ENCODE results near the gene POLE. TPM values are rescaled to one million over a fixed set of nuclear protein-coding genes. Genes with fewer than 3 reads are reported as not detected.
"Not testable (repeated sequence)": the region's sequence is repeated elsewhere in the genome, so short reads cannot be mapped to it uniquely, and the experiment has no call there.

Gene POLE
- total RNA-seq, 1 donor from 2014 or later: 154 TPM

DNA sequence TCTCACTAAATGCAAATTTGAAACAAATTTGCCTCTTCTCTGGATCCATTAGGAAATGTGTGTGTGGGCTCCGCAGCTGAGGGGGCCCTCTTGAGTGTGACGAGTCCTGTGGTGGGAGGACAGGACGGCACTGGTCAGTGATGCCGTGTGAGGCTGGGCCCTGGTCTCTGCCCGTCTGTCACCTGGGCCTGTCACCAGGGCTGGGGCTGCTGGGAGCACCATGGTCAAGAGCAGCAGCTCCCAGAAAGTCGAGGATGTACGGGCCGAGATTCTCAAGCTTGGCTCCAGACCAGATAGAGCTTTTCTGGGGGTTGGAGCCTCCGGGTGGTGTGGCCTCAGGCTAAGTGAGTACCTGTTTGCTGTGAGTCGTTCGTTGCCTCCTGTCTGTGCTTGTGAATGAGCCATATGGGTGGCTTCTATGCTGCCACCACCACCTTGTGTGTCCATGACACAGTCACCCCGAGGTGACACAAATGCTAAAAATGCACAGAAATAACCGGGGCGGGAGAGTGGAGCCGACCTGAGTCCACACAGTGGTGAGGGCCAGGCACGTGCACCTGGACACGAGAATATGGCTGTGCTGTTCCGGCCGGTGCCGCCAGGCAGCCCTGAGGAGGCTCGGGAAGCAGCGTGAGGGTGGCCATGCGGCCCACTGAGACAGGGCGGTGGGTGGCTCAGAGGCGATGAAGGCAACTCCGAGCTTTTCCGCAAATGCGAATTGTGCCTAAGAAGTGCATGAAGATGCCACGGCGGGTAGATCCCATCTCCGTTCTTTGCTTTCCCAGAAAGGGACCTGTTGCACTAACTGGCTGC lies 32.2 kb upstream of the POLE start:
- intact Hi-C loops (cut with micrococcal nuclease): no loop called here

DNA sequence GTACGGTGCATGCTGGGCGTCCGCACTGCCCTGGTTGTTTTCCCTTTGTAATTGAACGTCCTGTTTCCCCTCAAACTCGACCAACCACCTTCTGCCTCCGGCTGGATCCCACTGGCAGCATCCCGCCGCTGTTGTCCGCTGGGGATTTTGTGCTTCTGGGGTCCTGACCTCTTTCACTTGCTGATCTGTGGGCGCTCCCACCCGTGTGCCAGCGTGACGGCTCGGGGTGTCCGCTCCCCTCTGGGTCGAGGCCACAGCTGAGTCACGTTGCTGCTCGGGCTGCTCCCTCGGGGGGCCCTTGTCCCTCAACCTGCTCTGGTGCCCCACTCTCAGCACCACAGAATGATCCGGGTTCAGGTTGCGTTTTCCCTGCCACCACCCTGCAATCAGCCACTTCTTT lies 31.5 kb upstream of the POLE start:
- intact Hi-C loops (cut with micrococcal nuclease): no loop called here

DNA sequence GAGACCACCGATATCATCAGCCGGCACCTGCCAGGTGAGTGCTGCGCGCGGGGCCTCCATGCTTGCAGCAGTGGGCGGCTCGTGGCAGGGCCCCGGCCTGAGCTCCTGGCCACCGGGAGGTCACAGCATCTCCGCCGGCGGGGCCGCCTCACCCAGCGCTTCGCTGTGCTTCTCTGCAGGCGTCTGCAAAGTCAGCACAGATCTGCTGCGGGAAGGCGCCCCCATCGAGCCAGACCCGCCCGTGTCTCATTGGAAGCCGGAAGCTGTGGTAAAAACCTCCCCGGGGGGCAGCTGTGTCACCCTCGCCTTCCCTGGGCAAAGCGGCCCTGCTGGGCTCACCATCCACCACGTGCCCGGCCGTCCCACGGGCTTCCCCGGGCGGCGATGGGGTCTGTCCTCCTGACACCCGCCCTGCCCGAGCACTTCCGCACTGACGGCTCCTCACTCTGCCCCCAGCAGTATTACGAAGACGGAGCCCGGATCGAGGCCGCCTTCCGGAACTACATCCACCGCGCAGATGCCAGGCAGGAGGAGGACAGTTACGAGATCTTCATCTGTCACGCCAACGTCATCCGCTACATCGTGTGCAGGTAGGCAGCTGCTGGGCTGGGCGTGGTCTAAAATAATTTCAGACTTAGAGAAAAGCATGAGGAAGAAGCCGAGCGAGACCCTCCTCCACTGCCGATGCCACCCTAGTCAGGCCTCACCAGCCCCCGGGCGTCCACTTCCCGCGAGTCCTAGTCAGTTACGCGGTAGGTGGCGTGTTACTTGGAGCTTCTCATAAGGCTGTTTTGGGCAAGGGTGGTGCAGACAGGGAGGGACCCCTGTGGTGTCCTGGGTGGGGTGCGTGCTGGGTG lies 30.6 kb upstream of the POLE start:
- intact Hi-C loops (cut with micrococcal nuclease): no loop called here

GRCh38 chr12:132717011-132717410 lies 29.9 kb upstream of the POLE start:
- intact Hi-C loops (cut with micrococcal nuclease): no loop called here

DNA sequence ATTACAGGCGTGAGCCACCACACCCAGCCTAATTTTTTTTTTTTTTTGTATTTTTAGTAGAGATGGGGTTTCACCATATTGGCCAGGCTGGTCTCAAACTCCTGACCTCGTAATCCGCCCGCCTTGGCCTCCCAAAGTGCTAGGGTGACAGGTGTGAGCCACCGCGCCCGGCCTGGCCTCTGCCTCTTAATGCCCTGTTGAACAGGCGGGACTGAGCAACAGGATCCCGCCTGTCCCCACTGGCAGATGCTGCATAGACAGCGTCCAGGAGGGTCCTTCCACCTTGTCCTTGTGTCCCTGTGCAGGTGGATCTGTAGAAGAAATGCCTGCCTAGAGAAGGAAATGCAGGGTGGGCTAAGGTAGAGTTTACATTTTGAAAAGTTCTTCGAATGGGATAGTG lies 29.2 kb upstream of the POLE start:
- intact Hi-C loops (cut with micrococcal nuclease): no loop called here

DNA sequence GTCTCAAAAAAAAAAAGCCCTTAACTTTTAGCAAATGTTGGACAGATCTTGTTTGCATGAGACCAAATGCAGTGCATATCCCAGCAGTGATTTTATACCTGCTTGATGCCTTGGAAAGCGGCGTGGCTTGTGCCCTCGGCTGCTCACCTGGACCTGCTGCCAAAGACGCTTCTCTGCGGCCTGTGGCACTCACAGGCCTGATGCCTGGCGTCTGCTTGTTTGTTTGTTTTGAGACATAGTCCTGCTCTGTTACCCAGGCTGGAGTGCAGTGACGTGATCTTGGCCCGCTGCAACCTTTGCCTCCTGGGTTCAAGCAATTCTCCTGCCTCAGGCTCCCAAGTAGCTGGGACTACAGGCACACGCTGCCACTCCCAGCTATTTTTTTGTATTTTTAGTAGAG lies 28.7 kb upstream of the POLE start:
- intact Hi-C loops (cut with micrococcal nuclease): no loop called here

GRCh38 chr12:132713123-132713522 lies 26.0 kb upstream of the POLE start:
- intact Hi-C loops (cut with micrococcal nuclease): no loop called here

- intact Hi-C loops (cut with micrococcal nuclease): loop anchor here (2.0 kb wide), 1 partner anchor 118 kb away; the partner anchor contains the start of gene GOLGA3
Measured at GRCh38 chr12:132711080-132711843, 24.1 kb upstream of the POLE start.

DNA sequence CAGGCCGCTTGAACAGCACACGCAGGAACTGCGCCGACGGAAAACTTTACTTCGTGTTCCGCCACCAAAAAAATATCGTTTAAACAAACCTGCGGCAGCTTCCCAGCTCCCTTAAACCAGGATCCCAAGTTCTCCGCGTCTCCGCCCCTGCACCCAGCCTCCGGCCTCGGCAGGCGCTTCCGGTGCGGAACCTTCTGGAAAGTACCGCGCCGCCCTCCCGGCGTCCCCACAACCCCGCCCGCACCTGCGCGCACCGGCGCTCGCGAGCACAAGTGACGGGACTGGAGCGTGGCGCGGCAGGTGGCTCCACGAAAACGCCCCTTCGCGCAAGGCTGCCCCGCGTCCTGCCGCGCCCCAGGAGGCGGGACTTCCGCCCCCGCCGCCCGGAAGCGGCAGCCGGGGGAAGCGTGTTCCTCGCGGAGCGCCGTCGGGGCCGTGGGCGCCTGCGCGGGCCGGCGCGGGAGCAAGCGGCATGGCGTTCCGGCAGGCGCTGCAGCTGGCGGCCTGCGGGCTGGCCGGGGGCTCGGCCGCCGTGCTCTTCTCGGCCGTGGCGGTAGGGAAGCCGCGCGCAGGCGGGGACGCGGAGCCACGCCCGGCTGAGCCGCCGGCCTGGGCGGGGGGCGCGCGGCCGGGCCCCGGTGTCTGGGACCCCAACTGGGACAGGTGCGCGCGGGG lies 23.4 kb upstream of the POLE start, which contains the start of gene PGAM5:
PGAM5 (plus strand) TSS at position 438 of the 675 bp plus-strand sequence; CDS start at position 473, 35 bp downstream.
- intact Hi-C loops (cut with micrococcal nuclease): loop anchor here (1.0 to 2.0 kb wide), 4 partner anchors 23 to 370 kb away; partner anchors contain the start of genes GOLGA3, POLE, PXMP2 and ZNF140

- intact Hi-C loops (cut with micrococcal nuclease): loop anchor here (1.0 to 2.0 kb wide), 4 partner anchors 23 to 370 kb away; partner anchors contain the start of genes GOLGA3, POLE, PXMP2 and ZNF140
Measured at GRCh38 chr12:132710043-132710404, 22.9 kb upstream of the POLE start.

GRCh38 chr12:132708150-132708549 lies 21.0 kb upstream of the POLE start:
- intact Hi-C loops (cut with micrococcal nuclease): no loop called here

GRCh38 chr12:132707241-132707640 lies 20.1 kb upstream of the POLE start:
- intact Hi-C loops (cut with micrococcal nuclease): no loop called here

- intact Hi-C loops (cut with micrococcal nuclease): no loop called here
Measured at GRCh38 chr12:132703641-132704040, 16.5 kb upstream of the POLE start.

DNA sequence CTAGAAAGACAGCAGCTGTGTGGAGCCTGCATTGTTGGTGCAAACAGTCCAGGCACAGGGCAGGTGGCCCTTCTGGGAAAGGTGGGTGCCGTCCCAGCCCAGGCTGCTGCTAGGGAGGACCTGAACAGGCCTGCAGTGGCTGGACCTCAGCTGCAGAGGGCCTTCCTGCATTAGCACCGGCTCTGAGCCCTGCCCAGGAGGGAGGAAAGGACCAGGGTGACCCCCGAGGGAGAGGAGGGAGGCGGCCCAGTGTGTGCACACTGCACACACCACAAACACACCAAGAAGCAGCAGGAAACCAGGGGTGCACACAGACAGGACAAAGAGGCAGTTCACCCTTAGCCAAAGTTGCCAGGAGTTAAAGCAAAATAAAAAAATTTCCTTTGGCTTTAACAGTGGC lies 15.5 kb upstream of the POLE start:
- intact Hi-C loops (cut with micrococcal nuclease): no loop called here

- intact Hi-C loops (cut with micrococcal nuclease): no loop called here
Measured at GRCh38 chr12:132700212-132700822, 13.2 kb upstream of the POLE start.

DNA sequence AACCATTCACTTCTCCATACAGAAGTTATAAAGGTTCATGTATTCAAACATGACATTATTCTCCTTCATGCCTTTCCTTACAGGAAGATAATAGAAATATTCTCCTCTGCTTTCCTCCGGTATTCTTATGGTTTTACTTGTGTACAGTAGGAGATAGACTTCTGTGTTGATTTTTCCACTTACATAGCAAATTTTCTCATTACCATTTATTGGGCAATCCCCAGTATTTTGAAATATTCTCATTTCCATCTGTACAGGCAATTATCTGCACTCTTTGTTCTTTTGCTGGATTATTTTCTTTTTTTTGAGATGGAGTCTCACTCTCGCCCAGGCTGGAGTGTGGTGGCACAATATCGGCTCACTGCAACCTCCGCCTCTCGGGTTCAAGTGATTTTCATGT lies 11.2 kb upstream of the POLE start:
- intact Hi-C loops (cut with micrococcal nuclease): no loop called here

DNA sequence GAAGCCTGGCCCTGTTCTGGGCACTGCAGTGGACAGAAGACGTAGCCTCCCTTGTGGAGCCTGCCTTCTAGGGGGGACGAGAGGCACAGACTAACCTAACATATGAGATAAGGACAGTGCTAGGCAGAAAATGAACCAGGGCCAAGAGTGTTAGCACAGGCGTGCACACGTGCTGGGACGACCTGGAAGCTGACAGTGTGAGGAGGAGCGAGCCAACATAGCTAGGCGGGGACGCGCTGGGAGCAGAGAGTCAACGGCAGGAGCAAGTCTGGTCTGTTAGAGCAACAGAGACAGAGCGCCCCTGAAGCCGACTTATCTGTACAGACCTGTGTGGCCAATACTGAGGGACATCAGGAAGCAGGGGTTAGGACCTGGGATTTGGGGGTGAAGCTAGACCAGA lies 8.3 kb upstream of the POLE start:
- intact Hi-C loops (cut with micrococcal nuclease): no loop called here

- intact Hi-C loops (cut with micrococcal nuclease): not testable (repeated sequence)
Measured at GRCh38 chr12:132694888-132695287, 7.7 kb upstream of the POLE start.

DNA sequence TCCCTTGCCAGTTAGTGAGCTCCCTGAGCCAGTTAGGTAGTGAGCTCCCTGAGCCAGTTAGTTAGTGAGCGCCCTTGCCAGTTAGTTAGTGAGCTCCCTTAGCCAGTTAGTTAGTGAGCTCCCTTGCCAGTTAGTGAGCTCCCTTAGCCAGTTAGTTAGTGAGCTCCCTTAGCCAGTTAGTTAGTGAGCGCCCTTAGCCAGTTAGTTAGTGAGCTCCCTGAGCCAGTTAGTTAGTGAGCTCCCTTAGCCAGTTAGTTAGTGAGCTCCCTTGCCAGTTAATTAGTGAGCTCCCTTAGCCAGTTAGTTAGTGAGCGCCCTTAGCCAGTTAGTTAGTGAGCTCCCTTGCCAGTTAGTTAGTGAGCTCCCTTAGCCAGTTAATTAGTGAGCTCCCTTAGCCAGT lies 4.9 kb upstream of the POLE start:
- intact Hi-C loops (cut with micrococcal nuclease): not testable (repeated sequence)

DNA sequence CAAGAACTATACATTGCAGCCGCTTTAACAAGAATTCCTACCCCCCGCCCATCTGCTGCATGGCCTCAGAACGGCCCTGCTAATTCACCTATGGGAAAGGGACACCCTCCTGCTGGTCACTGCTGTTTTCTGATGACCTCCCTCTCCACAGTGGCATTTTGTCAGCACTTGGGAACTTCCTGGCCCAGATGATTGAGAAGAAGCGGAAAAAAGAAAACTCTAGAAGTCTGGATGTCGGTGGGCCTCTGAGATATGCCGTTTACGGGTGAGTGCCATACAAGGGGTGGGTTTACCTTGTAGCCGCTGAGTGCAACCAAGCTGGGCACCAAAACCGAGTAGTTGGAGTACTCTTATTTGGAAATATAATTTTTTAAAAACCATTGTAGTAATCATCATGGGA lies 3.0 kb upstream of the POLE start:
- intact Hi-C loops (cut with micrococcal nuclease): no loop called here

Data from T-helper 2 cell treated with Interferon-gamma antibody and Interleukin-4, amounts not matched to agents 100 ng/mL and 5 ng/mL, for 36 hours (primary cell).